ENCODE measurements around the gene PKMYT1.

PKMYT1 gene

DNA sequence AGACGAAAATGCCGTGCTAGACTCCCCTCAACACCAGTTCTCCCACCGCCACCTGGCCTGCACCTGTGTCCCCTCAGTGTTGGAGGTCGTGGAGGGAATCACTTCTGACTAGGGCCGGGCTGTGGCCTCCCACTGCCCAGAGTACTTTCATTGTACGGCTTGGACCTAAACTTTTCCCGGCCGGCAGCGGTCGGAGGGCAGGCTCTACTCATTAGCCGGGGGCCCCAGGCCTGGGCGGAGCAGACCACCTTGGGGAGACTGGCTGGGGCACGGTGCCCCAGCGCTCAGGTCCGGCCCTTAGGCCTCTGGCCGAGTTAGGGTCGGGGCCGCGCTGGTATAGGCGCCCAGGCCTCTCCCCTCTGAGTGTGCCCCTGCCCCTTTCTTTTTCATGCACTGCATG, 37.1 kb upstream of the PKMYT1 start:
- no peak overlapping the region for H3K4me3 ChIP-seq (ENCODE audit: low read depth, low read length)
- no peaks in the 10 kb centered on the region for H3K79me2 ChIP-seq (ENCODE audit: control insufficient read depth, insufficient read depth, low read length, unreplicated experiment)
- H3K27me3 ChIP-seq (ENCODE audit: insufficient read depth, low read length), result peaks cover 14% of the 10 kb centered on the region; the same call in 1 of the 2 replicates
- peaks cover 5% of the 10 kb centered on the region for H3K4me1 ChIP-seq (ENCODE audit: control insufficient read depth, insufficient read depth, low read length, unreplicated experiment)
- H2AFZ ChIP-seq (ENCODE audit: low read length, unreplicated experiment), result no peak overlapping the region
- no peak overlapping the region for H3K27ac ChIP-seq (ENCODE audit: low read depth, low read length)
- H3K36me3 ChIP-seq (ENCODE audit: insufficient read depth, low read length), result no peaks in the 10 kb centered on the region

DNA sequence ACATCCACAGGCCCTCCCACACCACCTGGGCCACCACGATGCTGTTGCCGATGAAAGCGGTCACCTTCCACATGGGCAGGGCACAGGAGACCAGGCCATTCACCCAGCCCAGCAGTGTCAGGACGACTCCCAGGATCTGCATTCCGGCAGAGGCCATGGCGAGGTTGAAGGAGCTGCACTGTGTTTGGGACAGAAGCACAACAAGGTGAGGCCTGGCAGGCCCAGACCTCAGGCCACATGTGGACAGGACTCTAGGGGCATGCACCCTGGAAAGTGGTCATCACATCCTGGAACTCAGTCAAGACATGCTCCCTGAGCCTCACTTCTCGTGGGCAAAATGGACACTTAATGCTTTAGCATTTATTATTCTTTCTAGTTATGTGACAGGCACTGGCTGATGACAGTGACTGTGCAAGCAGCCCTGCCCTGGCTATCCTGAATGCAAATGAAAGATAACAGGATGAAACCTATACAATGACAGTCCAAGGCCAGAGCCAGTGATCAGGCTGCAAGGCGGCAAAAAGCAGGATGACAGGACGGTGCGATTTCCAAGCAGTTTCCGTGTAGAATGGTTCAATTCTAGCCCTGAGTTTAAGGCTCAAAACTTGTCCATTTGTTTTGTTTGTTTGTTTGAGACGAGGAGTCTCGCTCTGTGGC, 35.7 kb upstream of the PKMYT1 start:
- Histone ChIP-seq H2AFZ (ENCODE audit: low read length, unreplicated experiment) (no peak overlapping the region), H3K27me3 (ENCODE audit: insufficient read depth, low read length) (peaks cover 23% of the 10 kb centered on the region; the same call in 1 of the 2 replicates), H3K79me2 (ENCODE audit: control insufficient read depth, insufficient read depth, low read length, unreplicated experiment) (no peaks in the 10 kb centered on the region), H3K4me3 (ENCODE audit: low read depth, low read length) (no peak overlapping the region), H3K27ac (ENCODE audit: low read depth, low read length) (no peak overlapping the region), H3K4me1 (ENCODE audit: control insufficient read depth, insufficient read depth, low read length, unreplicated experiment) (peaks cover 5% of the 10 kb centered on the region), H3K36me3 (ENCODE audit: insufficient read depth, low read length) (no peaks in the 10 kb centered on the region)

DNA sequence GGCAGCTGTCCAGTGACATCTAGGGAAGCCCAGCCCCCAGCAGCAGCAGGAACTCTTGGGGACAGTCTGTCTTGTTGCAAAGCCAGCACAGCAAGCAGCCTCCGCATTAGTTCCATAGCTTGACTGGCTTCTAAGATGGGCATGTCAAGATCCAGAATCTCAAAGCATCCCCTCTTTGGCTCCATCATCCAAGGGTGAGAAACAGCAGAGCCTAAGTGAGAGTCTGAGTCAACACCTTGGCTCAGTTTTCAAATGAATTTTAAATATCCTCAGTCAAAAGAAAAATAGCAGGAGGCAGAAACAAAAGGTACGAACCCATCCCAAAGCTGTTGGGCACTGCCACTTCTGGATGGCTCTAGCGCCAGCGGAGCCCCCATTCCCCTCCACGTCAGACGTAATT, 34.7 kb upstream of the PKMYT1 start:
- Histone ChIP-seq H3K4me3 (ENCODE audit: low read depth, low read length) (no peak overlapping the region), H3K4me1 (ENCODE audit: control insufficient read depth, insufficient read depth, low read length, unreplicated experiment) (peaks cover 5% of the 10 kb centered on the region)

DNA sequence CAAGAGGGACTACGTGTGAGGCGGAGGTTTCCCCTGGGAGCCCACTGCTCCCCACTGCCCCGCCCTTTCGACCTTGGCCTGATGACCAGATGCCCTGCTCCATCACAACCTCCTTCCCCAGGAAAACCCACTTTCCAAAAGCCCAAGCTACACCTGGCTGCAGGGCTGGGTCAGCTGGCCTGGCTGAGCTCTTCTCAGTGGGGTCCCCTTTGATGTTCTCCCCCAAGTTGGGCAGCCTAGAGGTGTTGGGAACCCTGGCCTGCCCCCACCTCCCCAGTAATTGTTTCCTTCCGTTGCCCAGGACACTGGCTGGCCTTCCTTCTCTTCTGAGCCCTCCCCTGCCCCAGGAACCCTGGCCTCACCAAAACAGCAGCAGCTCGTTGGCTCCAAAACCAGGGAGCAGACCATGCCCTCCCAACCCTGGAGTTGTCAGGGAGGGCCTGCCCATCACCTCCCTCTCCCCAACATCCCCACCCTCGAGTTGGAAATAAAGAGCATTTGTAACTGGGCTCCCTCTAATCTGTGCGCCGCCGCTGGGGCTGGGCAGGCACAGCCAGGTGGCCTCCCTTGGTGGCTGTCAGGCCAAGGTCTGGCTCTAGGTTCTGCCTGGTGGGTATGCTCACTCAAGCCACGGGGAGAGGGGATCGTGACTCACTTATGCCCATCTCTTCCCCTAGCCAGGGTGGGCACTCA, 33.9 kb upstream of the PKMYT1 start:
- Histone ChIP-seq H3K4me3 (ENCODE audit: low read depth, low read length) (no peak overlapping the region), H3K4me1 (ENCODE audit: control insufficient read depth, insufficient read depth, low read length, unreplicated experiment) (peaks cover 5% of the 10 kb centered on the region), H3K36me3 (ENCODE audit: insufficient read depth, low read length) (no peaks in the 10 kb centered on the region), H3K27ac (ENCODE audit: low read depth, low read length) (no peak overlapping the region), H2AFZ (ENCODE audit: low read length, unreplicated experiment) (no peak overlapping the region), H3K79me2 (ENCODE audit: control insufficient read depth, insufficient read depth, low read length, unreplicated experiment) (no peaks in the 10 kb centered on the region), H3K27me3 (ENCODE audit: insufficient read depth, low read length) (peaks cover 23% of the 10 kb centered on the region; the same call in 1 of the 2 replicates)

More for the DNA sequence above, 34.7 kb upstream of the PKMYT1 start:
- Histone ChIP-seq H3K27me3 (ENCODE audit: insufficient read depth, low read length) (peaks cover 23% of the 10 kb centered on the region; the same call in 1 of the 2 replicates), H3K27ac (ENCODE audit: low read depth, low read length) (no peak overlapping the region), H2AFZ (ENCODE audit: low read length, unreplicated experiment) (no peak overlapping the region), H3K36me3 (ENCODE audit: insufficient read depth, low read length) (no peaks in the 10 kb centered on the region), H3K79me2 (ENCODE audit: control insufficient read depth, insufficient read depth, low read length, unreplicated experiment) (no peaks in the 10 kb centered on the region)

DNA sequence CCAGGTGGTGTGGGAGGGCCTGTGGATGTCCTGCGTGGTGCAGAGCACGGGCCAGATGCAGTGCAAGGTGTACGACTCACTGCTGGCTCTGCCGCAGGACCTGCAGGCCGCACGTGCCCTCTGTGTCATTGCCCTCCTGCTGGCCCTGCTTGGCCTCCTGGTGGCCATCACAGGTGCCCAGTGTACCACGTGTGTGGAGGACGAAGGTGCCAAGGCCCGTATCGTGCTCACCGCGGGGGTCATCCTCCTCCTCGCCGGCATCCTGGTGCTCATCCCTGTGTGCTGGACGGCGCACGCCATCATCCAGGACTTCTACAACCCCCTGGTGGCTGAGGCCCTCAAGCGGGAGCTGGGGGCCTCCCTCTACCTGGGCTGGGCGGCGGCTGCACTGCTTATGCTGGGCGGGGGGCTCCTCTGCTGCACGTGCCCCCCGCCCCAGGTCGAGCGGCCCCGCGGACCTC, 33.3 kb upstream of the PKMYT1 start:
- peaks cover 23% of the 10 kb centered on the region; the same call in 1 of the 2 replicates for H3K27me3 ChIP-seq (ENCODE audit: insufficient read depth, low read length)
- H2AFZ ChIP-seq (ENCODE audit: low read length, unreplicated experiment), result no peak overlapping the region
- H3K79me2 ChIP-seq (ENCODE audit: control insufficient read depth, insufficient read depth, low read length, unreplicated experiment), result no peaks in the 10 kb centered on the region
- no peak overlapping the region for H3K27ac ChIP-seq (ENCODE audit: low read depth, low read length)
- H3K36me3 ChIP-seq (ENCODE audit: insufficient read depth, low read length), result no peaks in the 10 kb centered on the region
- H3K4me3 ChIP-seq (ENCODE audit: low read depth, low read length), result no peak overlapping the region
- H3K4me1 ChIP-seq (ENCODE audit: control insufficient read depth, insufficient read depth, low read length, unreplicated experiment), result peaks cover 5% of the 10 kb centered on the region

DNA sequence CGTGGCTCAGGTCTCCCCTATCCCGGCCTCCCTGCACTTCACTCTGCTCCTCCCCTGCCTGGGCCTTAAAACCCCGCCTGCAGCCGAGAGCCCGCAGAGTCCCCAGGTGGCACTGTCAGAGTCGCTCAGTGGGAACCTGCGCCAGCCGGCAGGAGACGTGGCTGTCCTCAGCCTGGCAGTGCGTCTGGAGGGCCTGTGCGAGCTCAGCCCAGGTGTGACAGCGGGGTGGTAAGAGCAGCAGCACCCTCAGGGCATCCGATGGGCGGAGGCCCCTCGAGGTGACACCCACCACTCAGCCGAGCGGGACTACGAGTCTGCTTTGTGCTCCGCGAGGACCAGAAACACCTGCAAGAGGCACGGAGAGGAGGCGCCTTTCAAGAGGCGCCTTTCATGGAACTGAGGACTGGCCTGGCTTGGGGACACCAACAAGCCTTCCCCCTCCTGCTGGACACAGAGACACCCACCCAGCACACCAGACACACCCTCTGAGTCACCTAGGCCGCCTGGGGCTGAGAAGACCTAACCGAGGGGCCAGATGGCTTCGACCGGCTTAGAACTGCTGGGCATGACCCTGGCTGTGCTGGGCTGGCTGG, 32.7 kb upstream of the PKMYT1 start, which contains the start of gene CLDN9:
Gene CLDN9 (plus strand): TSS at position 96 of the 593 bp plus-strand sequence. CDS start 440 bp downstream, at position 536.
- Histone ChIP-seq H2AFZ (ENCODE audit: low read length, unreplicated experiment) (no peak within 1 kb of the TSS), H3K4me1 (ENCODE audit: control insufficient read depth, insufficient read depth, low read length, unreplicated experiment) (peaks cover 9% of the 10 kb centered on the region), H3K79me2 (ENCODE audit: control insufficient read depth, insufficient read depth, low read length, unreplicated experiment) (no peaks in the 10 kb centered on the region), H3K27ac (ENCODE audit: low read depth, low read length) (no peak within 1 kb of the TSS), H3K27me3 (ENCODE audit: insufficient read depth, low read length) (peaks cover 23% of the 10 kb centered on the region; the same call in 1 of the 2 replicates), H3K36me3 (ENCODE audit: insufficient read depth, low read length) (no peaks in the 10 kb centered on the region), H3K4me3 (ENCODE audit: low read depth, low read length) (no peak within 1 kb of the TSS)

DNA sequence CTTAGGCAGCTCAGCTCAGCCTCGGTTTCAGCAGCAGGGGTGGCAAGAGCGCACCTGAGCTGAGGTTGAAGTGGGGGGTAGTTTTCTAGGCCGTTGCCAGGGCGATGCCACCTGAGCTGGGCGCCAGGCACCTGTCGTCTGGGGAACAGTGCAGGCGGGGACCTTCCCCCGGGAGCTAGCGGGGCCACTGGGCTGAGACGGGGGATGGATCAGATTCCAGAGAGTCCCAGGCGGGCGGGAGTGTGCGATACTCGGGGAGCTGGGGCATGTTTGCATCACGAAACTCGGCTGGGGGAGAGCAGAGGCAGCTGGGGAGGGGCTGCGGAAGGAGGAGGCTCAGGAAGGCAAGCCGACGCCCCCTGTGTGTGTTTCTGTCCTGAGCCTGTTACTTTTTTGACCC, 32.0 kb upstream of the PKMYT1 start:
- H2AFZ ChIP-seq (ENCODE audit: low read length, unreplicated experiment), result no peak overlapping the region
- H3K4me3 ChIP-seq (ENCODE audit: low read depth, low read length), result no peak overlapping the region
- no peaks in the 10 kb centered on the region for H3K79me2 ChIP-seq (ENCODE audit: control insufficient read depth, insufficient read depth, low read length, unreplicated experiment)
- H3K27me3 ChIP-seq (ENCODE audit: insufficient read depth, low read length), result peaks cover 23% of the 10 kb centered on the region; the same call in 1 of the 2 replicates
- peaks cover 11% of the 10 kb centered on the region for H3K4me1 ChIP-seq (ENCODE audit: control insufficient read depth, insufficient read depth, low read length, unreplicated experiment)
- no peaks in the 10 kb centered on the region for H3K36me3 ChIP-seq (ENCODE audit: insufficient read depth, low read length)
- H3K27ac ChIP-seq (ENCODE audit: low read depth, low read length), result no peak overlapping the region

DNA sequence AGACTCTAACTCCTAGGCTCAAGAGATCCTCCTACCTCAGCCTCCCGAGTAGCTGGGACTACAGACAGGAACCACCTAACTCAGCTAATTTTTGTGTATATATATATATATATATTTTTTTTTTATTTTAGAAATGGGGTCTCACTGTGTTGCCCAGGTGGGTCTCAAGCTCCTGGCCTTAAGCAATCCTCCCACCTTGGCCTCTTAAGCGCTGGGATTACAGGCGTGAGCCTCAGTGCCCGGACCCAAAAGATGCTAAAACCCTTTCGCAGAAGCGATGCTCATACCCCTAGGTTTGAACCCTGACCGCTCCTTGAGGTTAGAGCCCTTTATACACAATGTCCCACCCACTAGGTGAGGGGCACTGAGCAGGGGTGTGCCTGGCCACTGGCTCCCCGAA, 30.3 kb upstream of the PKMYT1 start:
- no peaks in the 10 kb centered on the region for H3K36me3 ChIP-seq (ENCODE audit: insufficient read depth, low read length)
- H3K27me3 ChIP-seq (ENCODE audit: insufficient read depth, low read length), result peaks cover 23% of the 10 kb centered on the region; the same call in 1 of the 2 replicates
- no peak overlapping the region for H2AFZ ChIP-seq (ENCODE audit: low read length, unreplicated experiment)
- no peaks in the 10 kb centered on the region for H3K79me2 ChIP-seq (ENCODE audit: control insufficient read depth, insufficient read depth, low read length, unreplicated experiment)
- no peak overlapping the region for H3K4me3 ChIP-seq (ENCODE audit: low read depth, low read length)
- peaks cover 11% of the 10 kb centered on the region for H3K4me1 ChIP-seq (ENCODE audit: control insufficient read depth, insufficient read depth, low read length, unreplicated experiment)
- H3K27ac ChIP-seq (ENCODE audit: low read depth, low read length), result no peak overlapping the region

DNA sequence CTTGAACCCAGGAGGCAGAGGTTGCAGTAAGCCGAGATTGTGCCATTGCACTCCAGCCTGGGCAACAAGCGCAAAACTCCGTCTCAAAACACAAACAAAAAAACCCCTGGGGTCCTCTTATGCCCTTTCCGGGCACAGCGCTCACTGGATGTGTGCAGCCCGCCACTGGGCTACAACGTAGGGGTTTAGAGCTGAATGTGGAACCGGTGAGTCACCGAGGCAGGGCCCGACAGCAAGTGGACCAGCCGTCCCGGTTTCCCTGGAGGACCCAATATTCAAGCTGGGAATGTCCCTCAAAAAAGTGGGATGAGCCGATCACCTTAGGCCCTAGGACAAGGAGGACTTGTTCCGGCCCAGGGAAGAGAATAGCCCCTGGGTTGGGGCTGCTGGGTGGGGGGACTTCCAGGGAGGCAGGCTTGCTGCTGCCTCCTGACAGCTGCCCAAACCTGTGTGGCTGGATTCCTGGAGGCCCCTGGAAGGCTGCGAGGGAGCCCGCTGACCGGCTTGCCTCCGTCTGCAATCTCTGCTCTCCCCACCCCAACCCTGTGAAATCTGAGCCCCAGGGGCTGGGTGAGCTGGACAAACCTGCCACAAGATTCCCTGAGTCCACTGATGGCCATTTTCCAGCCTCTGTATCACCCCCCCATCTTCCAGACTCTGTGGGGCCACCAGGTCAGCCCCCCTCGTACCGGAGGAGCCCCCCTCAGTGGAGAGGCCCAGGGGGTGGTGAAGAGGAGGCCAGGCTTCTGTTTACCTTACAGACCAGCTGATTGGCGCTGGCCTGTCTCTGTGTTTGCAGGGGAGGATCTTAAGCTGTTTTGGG, 29.5 kb upstream of the PKMYT1 start:
- Histone ChIP-seq H3K27ac (ENCODE audit: low read depth, low read length) (no peak overlapping the region), H3K36me3 (ENCODE audit: insufficient read depth, low read length) (no peaks in the 10 kb centered on the region)

DNA sequence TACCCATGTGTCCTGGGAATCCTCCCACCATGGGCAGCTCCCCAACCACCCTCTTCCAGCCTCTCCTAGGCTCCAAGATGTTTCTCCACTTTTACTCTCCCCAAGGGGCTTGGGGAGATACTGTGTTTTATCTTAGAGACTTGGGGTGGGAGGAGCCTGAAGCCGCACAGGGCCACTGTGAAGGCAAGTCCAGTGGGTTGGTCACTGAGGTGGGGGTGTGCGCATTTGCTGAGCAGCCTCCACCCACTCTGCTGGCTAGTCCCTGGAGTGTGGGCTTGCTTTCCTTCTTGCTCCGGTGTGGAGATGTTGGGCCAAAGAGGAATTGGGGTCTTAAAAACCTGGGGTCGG, 28.4 kb upstream of the PKMYT1 start:
- Histone ChIP-seq H3K4me3 (ENCODE audit: low read depth, low read length) (no peak overlapping the region), H3K36me3 (ENCODE audit: insufficient read depth, low read length) (no peaks in the 10 kb centered on the region), H3K27ac (ENCODE audit: low read depth, low read length) (no peak overlapping the region), H3K27me3 (ENCODE audit: insufficient read depth, low read length) (peaks cover 22% of the 10 kb centered on the region; the same call in 1 of the 2 replicates), H3K4me1 (ENCODE audit: control insufficient read depth, insufficient read depth, low read length, unreplicated experiment) (peaks cover 11% of the 10 kb centered on the region), H3K79me2 (ENCODE audit: control insufficient read depth, insufficient read depth, low read length, unreplicated experiment) (no peaks in the 10 kb centered on the region), H2AFZ (ENCODE audit: low read length, unreplicated experiment) (no peak overlapping the region)

More for the DNA sequence above, 29.5 kb upstream of the PKMYT1 start:
- peaks cover 23% of the 10 kb centered on the region; the same call in 1 of the 2 replicates for H3K27me3 ChIP-seq (ENCODE audit: insufficient read depth, low read length)
- H2AFZ ChIP-seq (ENCODE audit: low read length, unreplicated experiment), result no peak overlapping the region
- H3K4me1 ChIP-seq (ENCODE audit: control insufficient read depth, insufficient read depth, low read length, unreplicated experiment), result peaks cover 11% of the 10 kb centered on the region
- no peaks in the 10 kb centered on the region for H3K79me2 ChIP-seq (ENCODE audit: control insufficient read depth, insufficient read depth, low read length, unreplicated experiment)
- no peak overlapping the region for H3K4me3 ChIP-seq (ENCODE audit: low read depth, low read length)
